ENCODE data around the gene CXCL10. TPM values are rescaled to one million over a fixed set of nuclear protein-coding genes. Genes with fewer than 3 reads are reported as not detected.

CXCL10 gene
- total RNA-seq, 1 donor from 2014 or later = not detected

DNA sequence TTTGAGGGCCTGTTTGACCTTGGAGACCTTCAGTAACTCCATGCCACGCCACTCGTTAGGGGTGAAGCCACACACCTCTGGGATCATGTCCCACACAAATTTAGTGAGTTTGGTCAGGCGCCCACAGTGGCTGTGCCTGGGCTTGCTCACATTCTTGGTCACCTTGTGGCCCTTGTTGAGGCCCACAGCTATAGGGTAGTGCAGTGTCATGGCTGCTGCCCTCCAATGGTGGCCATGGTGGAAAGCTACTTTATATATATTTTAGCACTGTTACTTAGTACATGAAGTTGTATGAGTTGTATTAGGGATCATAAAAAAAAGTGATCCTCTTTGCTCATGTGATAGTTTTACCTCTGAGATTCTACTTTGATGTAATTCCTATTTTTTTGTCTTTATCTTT is 13.6 kb upstream of the CXCL10 start:
- TF ChIP-seq CTCF (IDR thresholded peaks at IDR 0.05; ENCODE audit: unreplicated experiment) = no peak
- DNase-seq (ENCODE audit: low spot score, unreplicated experiment) = no peak

DNA sequence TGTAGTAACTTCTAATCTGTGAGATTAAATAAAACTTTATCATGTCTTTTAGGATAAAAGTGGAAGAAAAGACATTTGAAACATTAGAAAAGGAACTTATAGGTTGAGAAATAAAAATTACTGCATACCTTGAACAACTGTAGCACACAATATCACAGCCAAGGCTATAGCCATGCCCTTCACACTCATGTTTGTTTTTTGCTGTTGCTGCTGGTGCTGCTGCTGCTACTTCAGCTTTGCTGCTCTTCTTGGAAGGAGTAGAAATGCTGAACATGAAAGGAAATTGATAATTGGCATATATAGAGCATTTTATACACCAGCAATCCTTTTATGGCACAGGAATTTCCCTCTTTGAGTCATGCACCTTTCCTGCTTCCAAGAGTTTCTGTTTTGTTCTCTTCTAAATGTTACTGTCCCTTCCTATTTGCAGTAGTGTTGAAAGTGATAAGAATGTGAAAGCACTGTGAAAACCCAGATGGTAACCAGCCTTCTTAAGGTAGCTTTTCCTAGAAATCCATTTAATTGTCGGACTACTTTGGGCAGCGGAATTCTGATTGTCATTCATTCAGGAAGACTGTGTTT is 12.6 kb upstream of the CXCL10 start, which contains the start of gene CXCL11:
TSS of gene CXCL11 (minus strand) at position 272 of the 582 bp plus-strand sequence. CDS start at position 189, 83 bp downstream.
- Mint-ChIP-seq H3K27me3 (no peaks in the 10 kb centered on the region), H3K9me3 (ENCODE audit: low read depth) (no peaks in the 10 kb centered on the region), H3K4me1 (ENCODE audit: low read depth) (peaks cover 1% of the 10 kb centered on the region), H3K27ac (peak within 1 kb of the TSS; percentile 18), H3K36me3 (ENCODE audit: insufficient read depth) (no peaks in the 10 kb centered on the region), H3K4me3 (ENCODE audit: low read depth) (no peak within 1 kb of the TSS)
- DNase-seq (ENCODE audit: low spot score, unreplicated experiment) = no peak
- no peak for TF ChIP-seq CTCF (IDR thresholded peaks at IDR 0.05; ENCODE audit: unreplicated experiment)

More for the DNA sequence above, 13.6 kb upstream of the CXCL10 start:
- Mint-ChIP-seq H3K27ac (no peak overlapping the region), H3K4me1 (ENCODE audit: low read depth) (peaks cover 1% of the 10 kb centered on the region), H3K36me3 (ENCODE audit: insufficient read depth) (no peaks in the 10 kb centered on the region), H3K27me3 (no peaks in the 10 kb centered on the region), H3K9me3 (ENCODE audit: low read depth) (no peaks in the 10 kb centered on the region), H3K4me3 (ENCODE audit: low read depth) (no peak overlapping the region)

DNA sequence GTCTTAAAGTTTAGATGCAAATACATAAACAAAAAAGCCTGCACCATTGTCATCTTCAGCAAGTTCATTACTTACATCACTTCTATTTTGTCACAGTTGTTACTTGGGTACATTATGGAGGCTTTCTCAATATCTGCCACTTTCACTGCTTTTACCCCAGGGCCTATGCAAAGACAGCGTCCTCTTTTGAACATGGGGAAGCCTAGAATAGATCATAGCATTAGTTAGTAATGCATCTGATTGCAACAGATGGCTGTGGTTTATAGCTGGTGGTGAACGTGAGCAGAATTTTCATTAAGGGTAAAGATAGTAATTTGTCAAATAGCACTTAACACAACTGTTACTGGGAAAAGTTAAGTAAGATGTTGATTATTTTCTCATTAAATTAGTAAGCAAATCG is 11.8 kb upstream of the CXCL10 start:
- no peak for TF ChIP-seq CTCF (IDR thresholded peaks at IDR 0.05; ENCODE audit: unreplicated experiment)
- no peaks in the 10 kb centered on the region for H3K27me3 Mint-ChIP-seq
- no peak for DNase-seq (ENCODE audit: low spot score, unreplicated experiment)

DNA sequence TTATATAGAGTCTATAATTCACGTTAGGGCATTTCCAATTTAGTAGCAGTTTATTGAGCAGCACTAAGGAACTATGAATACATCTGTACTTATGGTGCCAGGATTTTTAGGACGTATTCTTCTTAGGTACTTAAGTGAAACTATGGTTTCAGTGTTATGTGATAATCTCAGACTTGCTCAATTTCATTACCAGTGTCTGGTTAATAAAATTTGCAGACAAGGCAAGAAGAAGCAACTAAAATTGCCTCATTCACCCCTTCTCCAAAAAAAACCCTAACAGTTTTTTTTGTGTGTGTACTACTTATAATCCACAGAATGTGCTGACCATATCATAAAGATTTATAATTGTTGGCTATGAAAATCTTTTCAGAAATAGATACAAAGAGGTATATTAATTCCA is 6.0 kb upstream of the CXCL10 start:
- Mint-ChIP-seq H3K27ac (no peak overlapping the region), H3K9me3 (ENCODE audit: low read depth) (no peaks in the 10 kb centered on the region), H3K36me3 (ENCODE audit: insufficient read depth) (no peaks in the 10 kb centered on the region), H3K4me1 (ENCODE audit: low read depth) (no peaks in the 10 kb centered on the region), H3K4me3 (ENCODE audit: low read depth) (no peak overlapping the region), H3K27me3 (peaks cover 6% of the 10 kb centered on the region)
- no peak for DNase-seq (ENCODE audit: low spot score, unreplicated experiment)
- TF ChIP-seq CTCF (IDR thresholded peaks at IDR 0.05; ENCODE audit: unreplicated experiment) = no peak

More for the DNA sequence above, 11.8 kb upstream of the CXCL10 start:
- Mint-ChIP-seq H3K4me3 (ENCODE audit: low read depth) (no peak overlapping the region), H3K27ac (no peak overlapping the region), H3K4me1 (ENCODE audit: low read depth) (peaks cover 1% of the 10 kb centered on the region), H3K36me3 (ENCODE audit: insufficient read depth) (no peaks in the 10 kb centered on the region), H3K9me3 (ENCODE audit: low read depth) (no peaks in the 10 kb centered on the region)

- no peaks in the 10 kb centered on the region for H3K9me3 Mint-ChIP-seq (ENCODE audit: low read depth)
- no peaks in the 10 kb centered on the region for H3K4me1 Mint-ChIP-seq (ENCODE audit: low read depth)
- H3K4me3 Mint-ChIP-seq (ENCODE audit: low read depth) = no peak overlapping the region
- peaks cover 6% of the 10 kb centered on the region for H3K27me3 Mint-ChIP-seq
- H3K36me3 Mint-ChIP-seq (ENCODE audit: insufficient read depth) = no peaks in the 10 kb centered on the region
- no peak overlapping the region for H3K27ac Mint-ChIP-seq
- no peak for DNase-seq (ENCODE audit: low spot score, unreplicated experiment)
- no peak for TF ChIP-seq CTCF (IDR thresholded peaks at IDR 0.05; ENCODE audit: unreplicated experiment)
Observed at GRCh38 chr4:76028350-76028765, 5.1 kb upstream of the CXCL10 start.

All from progenitor cell of endocrine pancreas (in vitro differentiated cells).